K562 (cell line): ENCODE measurements around the gene USP37. TPM values are rescaled to one million over a fixed set of nuclear protein-coding genes. Genes with fewer than 3 reads are reported as not detected.

Source experiments
- DEAF1 ChIP-seq: fragments of 450-650 bp; formaldehyde crosslinking; IDR thresholded peaks from 2 replicates; pipeline ENCODE4 v1.4.0; 2020; ENCODE audit warnings: mild to moderate bottlenecking, moderate library complexity
- GATAD2A ChIP-seq: fragments of 450-650 bp; IDR thresholded peaks from 2 replicates; pipeline ENCODE4 v1.6.1; 2017
- SREBF1 ChIP-seq: fragments of 150-350 bp; IDR thresholded peaks from 2 replicates; pipeline ENCODE4 v1.6.1; 2014; ENCODE audit warnings: antibody characterized with exemption, low read depth, low read length, borderline replicate concordance
- ZNF318 ChIP-seq, 2 experiments: fragments of 450-650 bp; IDR thresholded peaks; 2 replicates each; pipeline ENCODE4 v1.6.1; 2016; ENCODE audit warnings: mild to moderate bottlenecking in 2 of 2, borderline replicate concordance in 1 of 2, low read depth in 1 of 2, moderate library complexity in 1 of 2
- polyA plus RNA-seq, 8 experiments: library from polyadenylated mRNA; depleted of rRNA in 4 of 8; stranded (reverse) in 5 of 8; unstranded in 3 of 8; fragments of >200 nt; fragmentation: Nextera tagmentation in 2 of 8; fragmentation: Illumina TruSeq in 1 of 8; extraction: Ambion mirVana in 2 of 8; extraction: Trizol in 1 of 8; gene quantifications; 2 replicates each; pipeline versions ENCODE4 v1.2.1 to v1.2.3, GENCODE V29; 2011 to 2014; ENCODE audit warnings: inconsistent platforms in 1 of 8, missing spikeins in 1 of 8
- total RNA-seq, 7 experiments: library from RNA; depleted of rRNA in 6 of 7; stranded (reverse); fragments of >200 nt in 6 of 7; fragmentation: Illumina TruSeq in 2 of 7; extraction: Trizol in 2 of 7; gene quantifications; 2 replicates each; pipeline versions ENCODE4 v1.2.1 to v1.2.3, GENCODE V29; 2011 to 2021; ENCODE audit warnings: low replicate concordance in 1 of 7

The USP37 gene
- total and polyA plus RNA-seq, 9 of the 15 experiments (the other 6 are each of a cell fraction or from before 2014, with no cell fraction given), result 2.0 to 14.2 (median 8.5) TPM

- no peak for TF ChIP-seq ZNF318 (IDR thresholded peaks at IDR 0.05; ENCODE audit: borderline replicate concordance in 1 of 2, low read depth in 1 of 2)
- no peak for TF ChIP-seq GATAD2A
- no peak for TF ChIP-seq SREBF1
- no peak for TF ChIP-seq DEAF1 (CRISPR knock-in tag)
Observed at GRCh38 chr2:218540015-218540414, 28.1 kb downstream of the USP37 start (continued).
